HG03378 (cell line): ENCODE data around the gene ATP5PD.
A peak's percentile ranks its signal among the peaks of the same experiment; 100 is the strongest.
"Not testable (repeated sequence)": the region's sequence is repeated elsewhere in the genome, so short reads cannot be mapped to it uniquely, and the experiment has no call there.

ENCODE experiments used
- ATAC-seq: cut with Tn5 transposase; IDR thresholded peaks from one replicate; pipeline ENCODE4 v1.9.1; 2021; ENCODE audit warnings: mild to moderate bottlenecking, moderate library complexity; ENCODE audit not compliant: unreplicated experiment

Gene ATP5PD

DNA sequence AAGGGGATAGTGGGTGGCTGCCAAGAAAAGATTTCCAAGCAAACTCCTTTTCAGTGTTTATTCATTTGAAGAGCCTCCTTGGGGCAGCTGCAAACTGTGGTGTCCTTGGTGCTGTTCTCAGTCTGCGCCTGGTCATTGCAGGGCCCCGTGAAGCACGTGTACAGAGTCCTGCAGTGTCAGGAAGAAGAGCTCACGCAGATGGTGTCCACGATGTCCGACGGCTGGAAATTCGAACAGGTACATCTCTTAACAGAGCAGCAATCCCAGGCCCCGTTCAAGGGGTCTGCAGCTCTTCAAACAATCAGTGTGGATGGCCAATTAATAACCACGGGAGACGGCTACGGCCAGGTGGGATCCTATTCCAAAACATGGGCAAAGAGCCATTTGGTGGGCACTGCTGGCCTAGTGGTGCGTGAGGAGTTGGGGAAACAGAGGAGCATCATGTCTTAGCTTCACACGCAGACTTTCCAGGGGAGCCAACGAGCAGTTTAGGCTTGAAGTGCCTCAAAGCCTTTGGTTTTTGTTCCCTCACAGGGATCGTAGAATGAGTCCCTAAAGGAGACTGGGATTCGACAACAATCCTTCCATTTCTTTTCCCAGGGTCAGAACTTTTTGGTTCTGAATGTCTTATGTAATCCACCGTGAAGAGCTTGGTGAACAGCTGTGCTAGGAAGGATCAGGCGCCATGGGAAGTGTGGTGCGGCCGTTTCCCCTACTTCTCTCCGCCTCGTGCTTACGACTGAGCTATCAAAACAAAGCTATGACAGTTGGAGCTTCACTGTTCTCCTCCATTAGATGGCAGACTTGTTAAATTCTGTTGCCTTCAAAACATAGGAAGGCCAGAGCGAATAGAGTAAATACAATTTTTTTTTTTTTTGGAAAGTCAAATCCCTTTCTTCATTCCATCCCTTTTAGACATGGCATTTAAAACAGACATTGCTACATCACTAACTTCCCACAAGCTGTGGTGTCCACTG is 12.9 kb upstream of the ATP5PD start:
- ATAC-seq: no peak

DNA sequence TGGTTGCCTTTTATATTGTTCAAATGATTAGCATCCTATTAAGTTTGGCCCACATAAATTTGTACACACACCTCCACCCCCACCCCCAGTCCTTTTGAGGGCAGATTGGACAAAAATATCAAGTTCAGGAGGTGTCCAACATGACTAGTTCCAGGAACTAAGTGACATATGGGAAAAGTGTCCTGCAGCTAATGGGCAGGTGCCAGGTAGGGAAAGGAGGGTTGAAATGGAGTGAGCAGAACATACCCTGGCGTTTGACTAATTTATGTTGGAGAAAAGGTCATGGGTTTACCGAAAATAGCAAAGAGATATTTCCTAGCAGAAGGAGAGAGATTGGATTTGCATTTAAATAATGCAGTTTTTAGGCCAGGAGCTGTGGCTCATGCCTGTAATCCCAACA is 5.2 kb upstream of the ATP5PD start:
- ATAC-seq: no peak

DNA sequence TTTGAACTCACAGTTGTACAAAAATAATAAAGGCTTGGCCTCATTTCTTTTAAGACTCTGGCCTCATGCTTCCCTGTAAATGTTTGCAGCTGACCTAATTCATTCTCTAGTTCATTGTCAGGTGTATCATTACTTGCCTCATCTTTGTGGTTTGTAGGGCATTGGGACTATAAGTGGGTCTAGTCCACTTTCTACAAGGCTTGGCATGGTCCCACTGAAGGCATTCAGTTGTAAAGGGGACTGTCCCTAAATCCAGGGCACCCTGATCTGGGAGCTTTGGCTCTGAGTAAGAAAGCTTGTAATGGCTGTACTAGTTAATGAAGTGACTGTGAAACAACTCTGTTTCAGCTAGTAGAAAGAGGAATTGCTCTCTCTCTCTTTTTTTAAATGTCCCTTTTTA is 2.9 kb upstream of the ATP5PD start:
- ATAC-seq: no peak

DNA sequence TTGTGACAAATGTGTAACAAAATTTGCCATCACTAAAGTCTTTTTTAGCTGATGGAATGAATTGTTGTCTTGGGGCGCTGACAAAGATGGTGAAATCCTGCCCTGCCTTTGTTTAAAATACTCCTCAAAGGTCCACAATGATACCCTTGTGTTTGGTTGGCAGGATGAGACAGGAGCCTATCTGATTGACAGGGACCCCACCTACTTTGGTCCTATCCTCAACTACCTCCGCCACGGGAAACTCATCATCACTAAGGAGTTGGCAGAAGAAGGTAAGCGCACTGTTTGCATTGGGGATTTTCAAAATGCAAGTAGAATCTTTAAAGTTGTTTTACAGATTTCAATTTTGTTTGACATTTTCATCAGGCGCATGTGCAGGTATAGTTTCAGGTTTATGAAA is 2.3 kb upstream of the ATP5PD start:
- ATAC-seq: no peak

DNA sequence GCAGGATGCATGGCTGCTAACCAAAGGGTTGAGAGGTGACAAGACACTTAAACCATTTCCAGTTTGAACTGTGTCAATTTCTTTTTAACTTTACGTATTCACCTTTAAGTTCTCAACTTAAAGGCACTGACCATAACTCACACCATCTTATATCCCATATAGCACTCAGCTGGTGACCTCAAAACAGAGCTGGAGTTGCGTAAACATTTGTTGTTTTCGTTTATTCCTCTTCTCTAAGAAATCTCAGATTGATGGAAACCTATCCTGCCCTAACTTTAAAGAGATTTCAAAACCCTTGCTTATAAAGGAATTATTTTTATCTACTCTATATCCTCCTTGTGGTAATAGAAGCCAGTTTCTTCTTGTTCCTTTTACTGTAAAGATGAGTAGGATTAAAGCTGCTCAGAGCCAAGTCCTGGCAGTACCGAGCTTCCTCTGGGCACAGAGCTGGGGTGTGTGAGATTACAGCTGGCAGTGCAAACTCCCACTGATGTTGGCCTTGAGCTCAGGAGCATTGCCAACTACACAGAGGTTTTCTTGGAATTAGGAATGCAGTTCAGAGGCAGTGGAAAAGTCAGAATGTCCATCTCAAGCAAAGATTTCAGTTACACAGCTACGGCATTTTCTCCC is 1.6 kb upstream of the ATP5PD start:
- ATAC-seq: no peak

DNA sequence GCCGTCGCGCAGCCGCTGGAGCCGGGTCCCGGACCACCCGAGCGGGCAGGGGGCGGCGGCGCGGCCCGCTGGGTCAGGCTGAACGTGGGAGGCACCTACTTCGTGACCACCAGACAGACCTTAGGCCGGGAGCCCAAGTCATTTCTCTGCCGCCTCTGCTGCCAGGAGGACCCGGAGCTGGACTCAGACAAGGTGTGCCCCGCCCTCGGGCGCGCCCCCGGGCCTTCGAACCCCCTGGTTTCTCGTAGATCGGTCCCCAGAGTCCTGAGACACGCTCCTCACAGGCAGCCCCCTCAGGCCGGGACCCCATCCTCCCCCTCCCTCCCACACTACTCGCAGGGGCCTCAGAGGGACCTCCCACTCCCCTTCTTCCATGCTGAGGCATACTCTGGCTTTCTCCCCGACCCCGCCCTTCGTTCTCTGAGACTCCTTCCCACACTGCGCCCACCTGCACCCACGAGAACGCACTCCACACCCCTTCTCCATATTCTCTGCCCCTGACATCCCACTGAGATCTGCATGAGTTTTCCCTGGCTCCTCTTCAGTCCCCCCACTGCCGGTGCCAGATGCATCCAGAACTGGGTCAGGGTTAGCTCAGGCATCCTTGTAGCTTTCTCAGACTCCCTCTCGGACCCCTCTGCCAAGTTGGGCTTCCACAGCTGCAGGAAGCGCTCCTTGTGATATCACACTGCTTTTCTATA is 779 bp upstream of the ATP5PD start:
- ATAC-seq: no peak

DNA sequence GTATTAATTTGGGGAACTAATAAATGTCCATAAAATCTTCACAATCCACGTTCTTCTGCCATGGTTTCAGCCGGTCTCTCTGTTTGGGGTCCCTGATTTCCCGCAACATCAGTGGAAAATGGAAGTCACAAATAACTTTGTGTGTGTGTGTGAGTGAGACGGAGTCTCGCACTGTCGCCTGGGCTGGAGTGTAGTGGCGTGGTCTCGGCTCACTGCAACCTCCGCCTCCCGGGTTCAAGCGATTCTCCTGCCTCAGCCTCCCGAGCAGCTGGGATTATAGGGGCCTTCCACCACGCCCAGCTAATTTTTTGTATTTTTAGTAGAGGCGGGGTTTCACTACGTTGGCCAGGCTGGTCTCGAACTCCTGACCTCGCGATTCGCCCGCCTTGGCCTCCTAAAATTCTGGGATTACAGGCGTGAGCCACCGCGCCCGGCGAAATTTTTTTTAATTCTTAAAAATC is 793 bp downstream of the ATP5PD start:
- not testable (repeated sequence) for ATAC-seq

DNA sequence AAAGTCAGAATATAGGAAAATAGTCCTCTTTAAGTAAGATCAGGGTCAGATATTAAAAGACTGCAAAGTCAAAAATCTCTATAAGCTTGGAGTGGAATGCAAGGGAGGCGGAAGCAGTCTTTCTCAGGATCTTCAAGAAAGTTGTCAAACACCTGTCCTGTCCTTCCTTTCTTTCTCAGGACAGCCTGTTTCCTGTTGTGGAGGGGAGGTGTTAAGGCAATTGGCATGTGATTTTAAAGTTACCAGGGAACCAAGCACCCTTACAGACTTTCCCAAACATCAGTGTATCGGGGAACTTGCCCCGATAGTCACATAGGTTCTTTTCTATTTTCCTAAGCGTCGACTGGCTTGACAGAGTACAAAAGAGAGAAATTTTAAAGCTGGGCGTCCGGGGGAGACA is 2.1 kb downstream of the ATP5PD start:
- no peak for ATAC-seq

DNA sequence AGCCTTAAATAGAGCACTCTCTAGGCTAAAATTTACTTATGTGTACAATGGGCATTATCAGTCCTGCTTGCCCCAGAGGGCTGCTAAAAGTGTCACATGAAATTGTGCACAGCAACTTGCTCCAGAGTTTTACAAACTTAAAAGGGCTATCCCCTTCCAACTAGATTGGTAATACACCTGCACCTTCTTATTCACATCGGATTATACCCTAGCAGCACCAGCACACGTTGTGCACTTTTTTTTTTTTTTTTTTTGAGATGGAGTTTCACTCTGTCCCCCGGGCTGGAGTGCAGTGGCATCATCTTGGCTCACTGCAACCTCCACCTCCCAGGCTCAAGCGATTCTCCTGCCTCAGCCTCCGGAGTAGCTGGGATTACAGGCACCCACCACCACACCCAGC is 3.0 kb downstream of the ATP5PD start:
- not testable (repeated sequence) for ATAC-seq

DNA sequence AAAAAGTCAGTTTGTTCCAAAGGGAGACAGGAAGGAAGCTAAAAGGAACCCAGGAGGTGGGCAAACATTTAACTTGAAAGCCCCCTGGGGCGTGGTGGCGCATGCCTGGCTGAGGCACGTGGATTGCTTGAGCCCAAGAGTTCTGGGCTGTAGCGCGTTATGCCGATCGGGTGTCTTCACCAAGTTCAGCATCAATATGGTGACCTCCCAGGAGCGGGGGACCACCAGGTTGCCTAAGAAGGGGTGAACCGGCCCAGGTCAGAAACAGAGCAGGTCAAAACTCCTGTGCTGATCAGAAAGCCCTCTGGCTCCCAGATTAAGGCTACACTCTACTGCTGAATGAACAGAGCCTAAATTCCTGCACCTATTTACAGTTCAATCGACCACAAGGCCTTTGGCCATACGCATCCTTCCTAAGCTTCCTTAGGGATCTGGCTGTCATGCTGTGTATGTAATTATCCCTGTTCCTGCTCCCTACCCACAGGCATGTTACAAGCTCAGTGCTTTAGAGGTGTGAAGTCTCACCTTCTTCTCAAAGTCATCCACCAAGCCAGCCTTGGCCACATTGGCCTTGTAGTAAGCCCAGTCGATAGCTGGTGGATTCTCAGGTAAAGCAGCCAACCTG is 5.0 kb downstream of the ATP5PD start:
- no peak for ATAC-seq

DNA sequence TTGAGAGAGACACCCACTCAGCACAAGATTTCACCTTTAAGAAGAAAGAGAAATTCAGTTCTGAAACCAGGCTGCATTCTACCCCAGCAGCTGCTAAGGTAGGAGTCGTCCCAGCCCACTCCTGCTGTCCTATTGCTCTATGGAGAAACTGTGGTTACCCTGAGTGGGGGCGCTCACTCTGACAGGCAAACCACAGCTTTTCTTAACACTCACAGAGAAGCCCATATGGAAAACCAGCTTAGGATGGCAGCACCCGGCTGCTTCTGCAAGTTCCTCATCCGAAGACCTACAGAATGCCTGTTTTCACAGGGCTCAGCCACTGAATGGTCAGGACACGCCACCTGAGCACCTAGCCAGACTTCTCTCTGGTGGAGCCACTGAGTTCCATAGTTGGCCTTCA is 7.5 kb downstream of the ATP5PD start:
- ATAC-seq: no peak

DNA sequence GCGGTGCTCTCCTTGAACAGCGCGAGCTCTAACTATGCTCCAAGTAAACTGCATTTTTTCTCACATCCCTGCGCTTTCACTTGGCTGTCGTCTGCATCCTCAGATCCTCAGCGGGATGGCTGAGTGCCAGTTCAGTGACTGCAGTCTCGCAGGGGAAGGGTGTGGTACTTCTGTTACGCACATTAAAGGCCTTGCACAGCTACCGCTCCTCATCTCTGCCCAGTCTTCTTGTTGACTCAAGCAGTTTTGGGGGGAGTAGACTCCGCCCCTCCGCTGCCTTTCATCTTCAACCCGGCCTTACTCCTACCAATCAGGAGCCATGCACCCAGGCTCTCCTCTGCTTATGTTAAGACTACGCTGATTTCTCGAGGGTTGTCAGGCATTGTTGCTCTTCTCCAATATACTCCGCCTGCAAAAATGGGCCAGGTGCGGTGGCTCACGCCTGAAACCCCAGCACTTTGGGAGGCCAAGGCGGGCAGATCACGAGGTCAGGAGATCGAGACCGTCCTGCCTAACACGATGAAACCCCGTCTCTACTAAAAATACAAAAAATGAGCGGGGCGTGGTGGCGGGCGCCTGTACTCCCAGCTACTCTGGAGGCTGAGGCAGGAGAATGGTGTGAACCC is 10.0 kb downstream of the ATP5PD start:
- ATAC-seq: no peak

DNA sequence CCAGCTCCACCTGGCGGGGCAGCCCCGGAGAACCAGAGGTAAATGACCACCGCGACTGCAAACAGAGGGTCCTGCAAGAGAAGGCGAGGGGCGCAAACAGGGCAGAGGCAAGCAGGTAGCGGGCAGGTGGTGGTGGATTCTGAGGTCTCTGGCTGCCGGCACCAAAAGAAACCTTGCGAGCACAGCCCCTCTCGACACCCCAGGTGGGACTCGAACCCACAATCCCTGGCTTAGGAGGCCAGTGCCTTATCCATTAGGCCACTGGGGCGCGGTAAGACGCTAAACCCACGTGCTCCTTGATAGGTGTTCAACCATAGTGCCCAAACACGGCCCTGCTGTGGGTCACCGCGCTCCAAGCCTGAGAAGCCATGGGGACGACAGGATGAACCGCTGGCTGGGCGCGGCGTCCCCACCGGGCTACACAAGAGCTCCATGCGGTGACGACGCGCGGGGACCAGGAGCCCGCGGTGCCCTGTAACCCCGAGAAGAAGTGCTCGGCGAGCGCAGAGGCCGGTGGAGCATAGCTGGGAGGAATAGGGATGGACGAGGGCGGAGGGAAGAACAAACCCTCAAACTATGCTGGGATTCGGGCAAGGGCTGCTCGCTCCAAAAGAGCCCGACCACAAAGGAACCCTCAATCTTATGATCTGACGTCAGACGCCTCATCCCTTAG is 12.4 kb downstream of the ATP5PD start:
- ATAC-seq: peak; percentile 28

DNA sequence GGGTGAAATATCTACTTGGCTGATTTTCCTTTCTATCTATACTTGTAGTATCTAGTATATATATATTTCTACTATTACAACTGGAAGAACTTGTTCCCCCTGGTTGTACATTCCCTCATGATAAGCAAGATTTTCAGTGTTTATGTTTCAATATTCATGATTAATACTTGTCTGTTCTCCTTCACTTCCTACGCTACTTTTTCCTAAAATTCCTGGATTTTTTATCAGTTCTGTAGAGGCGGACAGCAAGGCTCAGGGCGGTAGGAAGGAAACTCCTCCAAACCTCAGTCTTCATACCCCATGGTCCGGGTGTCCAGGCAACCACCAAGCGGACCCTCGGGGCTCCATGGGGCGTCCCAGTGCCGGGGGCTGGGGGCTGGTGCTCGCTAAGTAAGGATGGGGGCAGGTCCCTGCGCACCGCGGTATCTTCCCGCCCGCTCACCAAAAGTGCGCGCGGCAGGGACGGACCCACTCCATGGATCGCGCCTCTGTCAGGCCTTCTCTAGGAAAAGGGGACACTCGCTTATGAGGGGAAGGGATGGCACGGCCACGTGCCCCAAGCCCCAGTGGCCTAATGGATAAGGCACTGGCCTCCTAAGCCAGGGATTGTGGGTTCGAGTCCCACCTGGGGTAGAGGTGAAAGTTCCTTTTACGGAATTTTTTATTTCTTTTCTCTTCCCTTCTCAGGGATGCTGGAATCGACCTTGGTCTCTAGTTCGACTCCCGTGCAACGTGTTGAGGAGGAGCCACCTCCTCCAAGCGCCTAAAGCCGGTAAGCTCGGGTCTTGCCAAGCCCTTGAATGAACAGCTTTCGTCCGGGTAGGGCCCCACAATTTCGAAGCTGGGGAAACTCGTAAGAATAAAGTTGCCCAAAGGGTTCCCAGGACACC is 13.2 kb downstream of the ATP5PD start:
- ATAC-seq: peak; percentile 45

DNA sequence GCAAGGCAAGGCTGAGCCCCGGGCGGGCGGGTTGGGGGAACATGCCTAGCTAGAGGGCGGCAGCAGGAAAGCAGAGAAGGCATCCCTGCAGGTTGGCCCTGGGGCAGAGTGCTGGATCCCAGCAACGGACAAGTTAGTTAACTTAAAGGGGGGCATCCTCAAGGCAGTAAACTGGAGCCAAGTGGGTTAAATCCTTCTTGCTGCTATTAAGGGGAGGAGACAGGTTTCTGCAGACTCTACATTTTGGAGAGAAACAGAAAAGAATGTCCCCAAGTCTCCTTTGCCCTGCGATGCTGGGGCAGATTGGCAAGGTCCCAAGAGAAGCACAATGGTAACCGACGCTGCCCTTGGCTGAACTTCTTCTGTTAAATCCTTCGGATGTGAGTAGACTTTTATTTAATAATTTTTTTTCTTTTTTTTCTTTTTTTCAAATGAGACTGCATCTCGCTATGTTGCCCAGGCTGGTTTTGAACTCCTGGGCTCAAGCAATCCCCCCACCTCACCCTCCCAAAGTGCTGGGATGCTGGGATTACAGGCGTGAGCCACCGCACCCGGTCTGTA is 14.0 kb downstream of the ATP5PD start:
- no peak for ATAC-seq

DNA sequence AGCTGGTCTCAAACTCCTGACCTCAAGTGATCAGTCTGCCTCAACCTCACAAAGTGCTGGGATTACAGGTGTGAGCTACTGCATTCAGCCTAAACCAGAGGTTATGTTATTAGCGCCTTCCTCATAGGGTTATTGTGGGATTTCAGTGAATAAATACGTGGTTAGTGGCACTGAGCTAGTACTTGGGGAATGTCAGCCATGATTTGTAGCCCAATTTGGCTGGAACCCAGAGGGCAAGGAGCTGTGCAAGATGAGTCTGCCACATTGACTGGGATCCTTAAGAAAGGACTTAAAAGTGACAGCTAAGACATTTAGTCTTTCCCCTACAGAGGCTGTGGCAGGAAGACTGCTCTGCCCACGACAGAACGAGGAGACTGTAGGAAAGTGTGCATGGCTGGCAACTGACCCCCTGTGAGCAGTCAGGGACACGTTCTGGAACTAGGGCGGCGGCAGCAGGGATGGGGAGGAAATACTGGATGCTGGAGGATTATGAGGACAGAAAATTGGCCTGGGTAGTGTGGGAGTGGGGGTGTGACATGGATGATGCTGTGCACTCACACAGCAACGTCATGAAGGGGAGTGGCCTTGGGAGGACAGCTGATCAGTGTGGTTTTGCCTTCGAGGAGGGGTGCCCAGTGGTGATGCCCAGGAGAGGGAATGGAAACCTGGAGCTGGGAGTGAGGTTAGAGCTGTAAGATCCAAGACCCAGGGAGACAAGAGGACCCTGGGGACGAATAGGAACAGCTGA is 14.6 kb downstream of the ATP5PD start:
- ATAC-seq: no peak

DNA sequence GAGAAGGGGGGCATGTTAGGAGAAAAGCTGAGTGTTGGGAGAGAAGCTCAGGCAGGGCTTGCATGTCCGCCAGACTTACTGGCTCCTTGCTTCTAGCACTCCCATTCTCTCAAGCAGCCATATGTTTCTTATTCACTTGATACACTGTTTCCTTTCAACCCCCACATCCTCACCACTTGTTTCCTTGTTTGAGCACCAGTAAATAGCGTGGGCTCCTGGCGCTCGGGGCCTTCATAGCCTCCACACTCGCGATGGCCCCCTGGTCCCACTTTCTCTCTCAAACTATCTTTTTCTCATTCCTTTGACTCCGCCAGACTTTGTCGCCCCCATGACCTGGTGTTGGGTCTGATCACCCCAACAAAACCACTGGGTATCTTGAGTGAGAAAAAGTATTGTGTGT is 16.6 kb downstream of the ATP5PD start:
- ATAC-seq: no peak

DNA sequence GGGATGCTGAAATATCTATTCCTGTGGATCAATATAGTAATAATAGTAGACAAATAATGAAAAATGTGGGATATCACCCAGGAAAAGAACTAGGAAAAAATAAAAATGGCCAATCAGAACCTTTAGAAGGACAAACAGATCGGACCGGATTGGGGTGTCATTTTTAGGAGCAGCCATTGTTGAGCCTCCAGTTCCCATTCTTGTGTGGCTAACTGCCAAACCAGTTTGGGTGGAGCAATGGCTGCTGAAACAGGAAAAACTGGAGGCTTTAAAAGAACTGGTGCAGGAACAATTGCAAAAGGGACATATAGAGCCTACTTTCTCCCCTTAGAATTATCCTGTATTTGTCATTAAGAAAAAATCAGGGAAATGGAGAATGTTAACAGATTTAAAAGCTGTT is 20.1 kb downstream of the ATP5PD start:
- not testable (repeated sequence) for ATAC-seq
